ENCODE data around the gene EXOC3L4. TPM values are rescaled to one million over a fixed set of nuclear protein-coding genes. Genes with fewer than 3 reads are reported as not detected.

Gene EXOC3L4
- polyA plus RNA-seq, 1 donor (not counting 4 experiments of a cell fraction or from before 2014, with no cell fraction given) = not detected

DNA sequence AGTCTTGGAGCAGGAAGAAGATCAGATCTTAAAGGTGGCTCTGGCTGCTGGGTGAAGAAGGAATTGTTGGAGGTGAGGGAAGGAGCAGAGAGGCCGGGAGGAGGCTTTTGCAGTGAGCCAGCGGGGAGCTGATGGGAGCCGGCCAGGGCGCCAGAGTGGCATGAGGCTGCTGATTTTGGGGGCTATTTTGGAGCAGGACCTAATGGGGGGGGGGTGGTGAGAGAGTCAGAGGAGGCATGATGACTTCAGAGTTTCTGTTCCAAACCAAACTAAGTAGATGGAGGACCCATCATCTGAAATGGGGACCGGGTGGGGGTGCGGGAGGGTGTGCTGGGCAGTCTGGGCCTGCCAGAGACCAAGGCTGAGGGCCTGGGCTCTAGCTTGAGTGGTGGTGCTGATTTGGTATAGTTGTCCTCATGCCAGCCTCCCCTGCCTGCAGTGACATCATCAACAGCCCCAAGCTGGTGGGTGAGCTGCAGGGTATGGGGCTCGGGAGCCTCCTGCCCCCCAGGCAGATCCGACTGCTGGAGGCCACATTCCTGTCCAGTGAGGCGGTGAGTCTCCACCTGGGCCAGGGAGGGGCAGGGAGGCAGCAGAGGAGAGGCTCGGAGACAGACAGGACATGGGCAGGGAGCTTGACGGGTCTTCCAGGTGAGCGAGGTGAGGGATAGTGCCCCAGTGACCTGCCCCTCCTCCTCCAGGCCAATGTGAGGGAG, 34.9 kb downstream of the EXOC3L4 start:
- no peaks in the 10 kb centered on the region for H3K9me1 ChIP-seq (ENCODE audit: control insufficient read depth, extremely low read depth, insufficient read depth, low read length)
- H3K36me3 ChIP-seq (ENCODE audit: control insufficient read depth in 2 of 2, extremely low read depth in 1 of 2, insufficient read depth in 2 of 2, low read length in 2 of 2) = no peaks in the 10 kb centered on the region
- peaks cover 2% of the 10 kb centered on the region for H4K20me1 ChIP-seq (ENCODE audit: control insufficient read depth, extremely low read depth, insufficient read depth, low read length)
- TF ChIP-seq, protein P1, sequence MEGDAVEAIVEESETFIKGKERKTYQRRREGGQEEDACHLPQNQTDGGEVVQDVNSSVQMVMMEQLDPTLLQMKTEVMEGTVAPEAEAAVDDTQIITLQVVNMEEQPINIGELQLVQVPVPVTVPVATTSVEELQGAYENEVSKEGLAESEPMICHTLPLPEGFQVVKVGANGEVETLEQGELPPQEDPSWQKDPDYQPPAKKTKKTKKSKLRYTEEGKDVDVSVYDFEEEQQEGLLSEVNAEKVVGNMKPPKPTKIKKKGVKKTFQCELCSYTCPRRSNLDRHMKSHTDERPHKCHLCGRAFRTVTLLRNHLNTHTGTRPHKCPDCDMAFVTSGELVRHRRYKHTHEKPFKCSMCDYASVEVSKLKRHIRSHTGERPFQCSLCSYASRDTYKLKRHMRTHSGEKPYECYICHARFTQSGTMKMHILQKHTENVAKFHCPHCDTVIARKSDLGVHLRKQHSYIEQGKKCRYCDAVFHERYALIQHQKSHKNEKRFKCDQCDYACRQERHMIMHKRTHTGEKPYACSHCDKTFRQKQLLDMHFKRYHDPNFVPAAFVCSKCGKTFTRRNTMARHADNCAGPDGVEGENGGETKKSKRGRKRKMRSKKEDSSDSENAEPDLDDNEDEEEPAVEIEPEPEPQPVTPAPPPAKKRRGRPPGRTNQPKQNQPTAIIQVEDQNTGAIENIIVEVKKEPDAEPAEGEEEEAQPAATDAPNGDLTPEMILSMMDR (optimal IDR thresholded peaks at IDR 0.05 in 1 of 3, IDR thresholded peaks at IDR 0.05 in 1 of 3, conservative IDR thresholded peaks at IDR 0.05 in 1 of 3; ENCODE audit: extremely low read depth in 1 of 3, insufficient read depth in 2 of 3, low read length in 3 of 3) = no peak
- TF ChIP-seq EZH2 (IDR thresholded peaks at IDR 0.05; ENCODE audit: low read length) = no peak
- DNase-seq (ENCODE audit: low read depth, low spot score) (no peak), FAIRE-seq (no peak)
- H3K4me2 ChIP-seq (ENCODE audit: control insufficient read depth, extremely low read depth, insufficient read depth, low read depth, low read length) = no peak overlapping the region
- H3K4me3 ChIP-seq (ENCODE audit: control insufficient read depth in 2 of 3, extremely low read depth in 1 of 3, insufficient read depth in 2 of 3, low read depth in 1 of 3, low read length in 3 of 3) = no peak overlapping the region
- H3K27me3 ChIP-seq (ENCODE audit: control insufficient read depth, extremely low read depth, insufficient read depth, low read length) = peaks cover 23% of the 10 kb centered on the region
- H3K4me1 ChIP-seq (ENCODE audit: control insufficient read depth, extremely low read depth, insufficient read depth, low read length) = peaks cover 39% of the 10 kb centered on the region
- H3K9ac ChIP-seq (ENCODE audit: control insufficient read depth, extremely low read depth, insufficient read depth, low read length) = no peak overlapping the region
- dilution Hi-C loops (cut with MboI; ENCODE audit: extremely low pct_ligation_motif_present, low sequenced_read_pairs) = no loop called here
- no peak overlapping the region for H3K27ac ChIP-seq (ENCODE audit: control insufficient read depth, insufficient read depth, low read length)
- H2AFZ ChIP-seq (ENCODE audit: control insufficient read depth, low read length) = no peak overlapping the region
- H3K9me3 ChIP-seq (ENCODE audit: control insufficient read depth, low read depth, low read length) = no peaks in the 10 kb centered on the region
- no peaks in the 10 kb centered on the region for H3K79me2 ChIP-seq (ENCODE audit: control insufficient read depth, insufficient read depth, low read length)

GRCh38 chr14:103130017-103130764, 35.7 kb downstream of the EXOC3L4 start:
- no peak for DNase-seq (ENCODE audit: low read depth, low spot score)
- Histone ChIP-seq H3K79me2 (ENCODE audit: control insufficient read depth, insufficient read depth, low read length) (no peaks in the 10 kb centered on the region), H3K9me3 (ENCODE audit: control insufficient read depth, low read depth, low read length) (no peaks in the 10 kb centered on the region), H3K4me3 (ENCODE audit: control insufficient read depth in 2 of 3, extremely low read depth in 1 of 3, insufficient read depth in 2 of 3, low read depth in 1 of 3, low read length in 3 of 3) (no peak overlapping the region), H3K4me2 (ENCODE audit: control insufficient read depth, extremely low read depth, insufficient read depth, low read depth, low read length) (peak overlapping the region; percentile 48), H3K27me3 (ENCODE audit: control insufficient read depth, extremely low read depth, insufficient read depth, low read length) (peaks cover 17% of the 10 kb centered on the region), H3K9me1 (ENCODE audit: control insufficient read depth, extremely low read depth, insufficient read depth, low read length) (no peaks in the 10 kb centered on the region), H3K9ac (ENCODE audit: control insufficient read depth, extremely low read depth, insufficient read depth, low read length) (no peak overlapping the region), H3K4me1 (ENCODE audit: control insufficient read depth, extremely low read depth, insufficient read depth, low read length) (peaks cover 39% of the 10 kb centered on the region), H4K20me1 (ENCODE audit: control insufficient read depth, extremely low read depth, insufficient read depth, low read length) (peaks cover 2% of the 10 kb centered on the region), H3K36me3 (ENCODE audit: control insufficient read depth in 2 of 2, extremely low read depth in 1 of 2, insufficient read depth in 2 of 2, low read length in 2 of 2) (no peaks in the 10 kb centered on the region), H3K27ac (ENCODE audit: control insufficient read depth, insufficient read depth, low read length) (no peak overlapping the region), H2AFZ (ENCODE audit: control insufficient read depth, low read length) (peak overlapping the region; percentile 58)
- no peak for TF ChIP-seq EZH2 (IDR thresholded peaks at IDR 0.05; ENCODE audit: low read length)
- TF ChIP-seq, protein P1 (optimal IDR thresholded peaks at IDR 0.05 in 1 of 3, IDR thresholded peaks at IDR 0.05 in 1 of 3, conservative IDR thresholded peaks at IDR 0.05 in 1 of 3; ENCODE audit: extremely low read depth in 1 of 3, insufficient read depth in 2 of 3, low read length in 3 of 3) = no peak
- dilution Hi-C loops (cut with MboI; ENCODE audit: extremely low pct_ligation_motif_present, low sequenced_read_pairs) = no loop called here
- no peak for FAIRE-seq
